H1 (cell line): Measurements from ENCODE around the gene CYP27B1.

Experiments used
- CEBPB ChIP-seq: IDR thresholded peaks from 2 replicates; pipeline ENCODE4 v1.6.1; 2012; ENCODE audit warnings: low read depth, low read length
- GABPA ChIP-seq: IDR thresholded peaks from 2 replicates; pipeline ENCODE4 v1.6.1; 2011; ENCODE audit warnings: mild to moderate bottlenecking, low read length, moderate library complexity, borderline replicate concordance; ENCODE audit not compliant: insufficient read depth
- JUN ChIP-seq: IDR thresholded peaks from 2 replicates; pipeline ENCODE4 v1.6.1; 2011; ENCODE audit warnings: low read depth, mild to moderate bottlenecking, improper control_type of control experiment, low read length
- MAFK ChIP-seq: IDR thresholded peaks from 2 replicates; pipeline ENCODE4 v1.6.1; 2012; ENCODE audit warnings: low read depth, mild to moderate bottlenecking, improper control_type of control experiment, low read length
- NRF1 ChIP-seq: IDR thresholded peaks from 2 replicates; pipeline ENCODE4 v1.6.1; 2011; ENCODE audit warnings: mild to moderate bottlenecking, low read depth, low read length, improper control_type of control experiment
- PHF8 ChIP-seq: fragments of 200-600 bp; sonication (generic); conservative IDR thresholded peaks from 2 replicates; pipeline ENCODE4 v1.7.1; 2012; ENCODE audit warnings: low read depth, mild to moderate bottlenecking, inconsistent platforms, low read length, moderate library complexity
- POLR2A ChIP-seq, 2 experiments: IDR thresholded peaks; 1 replicate in 1 of 2; 2 replicates in 1 of 2; pipeline ENCODE4 v1.6.1; 2011; ENCODE audit warnings: low read depth in 2 of 2, low read length in 2 of 2, mild to moderate bottlenecking in 2 of 2; ENCODE audit errors: control extremely low read depth in 1 of 2
- POLR2AphosphoS5 ChIP-seq: IDR thresholded peaks from 2 replicates; pipeline ENCODE4 v1.6.1; 2011; ENCODE audit warnings: low read depth, low read length
- RBBP5 ChIP-seq: IDR thresholded peaks from 2 replicates; pipeline ENCODE4 v1.7.1; 2012; ENCODE audit warnings: low read depth, mild to moderate bottlenecking, inconsistent platforms, low read length, moderate library complexity, borderline replicate concordance
- RFX5 ChIP-seq: IDR thresholded peaks from 2 replicates; pipeline ENCODE4 v1.6.1; 2011; ENCODE audit warnings: low read depth, low read length, improper control_type of control experiment, borderline replicate concordance
- SIN3A ChIP-seq, 2 experiments: IDR thresholded peaks in 1 of 2; conservative IDR thresholded peaks in 1 of 2; 2 replicates each; pipeline ENCODE4 v1.6.1; 2011 to 2012; ENCODE audit warnings: low read length in 2 of 2, improper control_type of control experiment in 1 of 2, low read depth in 1 of 2, mild to moderate bottlenecking in 1 of 2
- SP1 ChIP-seq: IDR thresholded peaks from 2 replicates; pipeline ENCODE4 v1.6.1; 2011; ENCODE audit warnings: low read depth, low read length
- TF ChIP-seq, protein P1 (sequence below), 3 experiments: IDR thresholded peaks; 1 replicate in 2 of 3; 2 replicates in 1 of 3; pipeline versions ENCODE4 v1.5.1 to v1.6.1; 2011; ENCODE audit warnings: low read length in 3 of 3, mild to moderate bottlenecking in 3 of 3, inconsistent platforms in 2 of 3, low read depth in 1 of 3, moderate library complexity in 1 of 3; ENCODE audit not compliant: insufficient read depth in 1 of 3; ENCODE audit errors: control extremely low read depth in 1 of 3
- TF ChIP-seq, protein P2 (sequence below): IDR thresholded peaks from 2 replicates; pipeline ENCODE4 v1.6.1; 2011; ENCODE audit warnings: low read length, improper control_type of control experiment

DNA sequence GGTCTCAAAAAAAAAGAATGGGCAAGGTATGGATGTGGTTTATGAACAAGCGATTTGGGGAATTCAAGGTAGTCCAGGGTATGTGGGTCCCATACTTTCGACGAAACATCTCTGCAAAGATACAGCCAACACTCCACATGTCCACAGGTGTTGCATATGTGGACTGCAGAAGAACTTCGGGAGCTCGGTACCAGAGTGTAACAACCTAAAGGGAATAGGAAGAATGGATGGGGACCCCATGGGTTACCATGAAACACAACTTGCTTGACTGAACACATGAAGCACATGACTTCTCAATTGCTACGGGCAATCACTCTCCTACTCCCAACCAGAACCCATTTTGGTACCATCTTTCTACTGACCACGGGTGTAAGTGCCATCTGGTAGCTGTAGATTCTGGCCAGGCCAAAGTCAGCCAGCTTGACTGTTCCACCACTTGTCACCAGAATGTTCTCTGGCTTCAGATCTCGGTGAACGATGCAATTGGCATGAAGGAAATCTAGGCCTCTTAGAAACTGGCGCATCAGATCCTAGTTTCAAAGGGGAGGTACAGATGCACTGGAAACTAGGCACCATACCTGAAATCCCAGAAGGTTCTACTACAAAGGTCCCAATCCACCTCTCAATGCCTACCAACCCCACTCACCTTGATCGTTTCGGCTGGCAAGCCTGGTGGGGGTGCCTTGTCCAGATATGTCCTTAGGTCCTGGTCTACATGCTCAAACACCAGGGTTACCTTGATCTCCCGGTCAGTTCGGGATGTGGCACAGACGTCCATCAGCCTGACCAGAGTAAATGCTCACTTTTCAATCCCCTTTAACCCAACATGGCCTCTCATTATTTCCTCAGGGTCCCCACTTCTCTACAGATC, 16.1 kb downstream of the CYP27B1 start:
- TF ChIP-seq JUN (no peak), SP1 (no peak), RBBP5 (no peak), POLR2A (IDR thresholded peaks at IDR 0.05; ENCODE audit: control extremely low read depth in 1 of 2, low read depth in 2 of 2, low read length in 2 of 2) (peak in 1 of 2 experiments; percentile 43; a peak in 1 of 3 replicates), NRF1 (no peak), GABPA (no peak), RFX5 (no peak), POLR2AphosphoS5 (no peak), SIN3A (conservative IDR thresholded peaks at IDR 0.05 in 1 of 2, IDR thresholded peaks at IDR 0.05 in 1 of 2; ENCODE audit: low read depth in 1 of 2, low read length in 2 of 2) (0 out of 4 replicates have a peak, but pooled peaks of 1 of the 2 experiments have one; percentile 6), PHF8 (no peak), CEBPB (no peak), MAFK (no peak)
- TF ChIP-seq, protein P1, sequence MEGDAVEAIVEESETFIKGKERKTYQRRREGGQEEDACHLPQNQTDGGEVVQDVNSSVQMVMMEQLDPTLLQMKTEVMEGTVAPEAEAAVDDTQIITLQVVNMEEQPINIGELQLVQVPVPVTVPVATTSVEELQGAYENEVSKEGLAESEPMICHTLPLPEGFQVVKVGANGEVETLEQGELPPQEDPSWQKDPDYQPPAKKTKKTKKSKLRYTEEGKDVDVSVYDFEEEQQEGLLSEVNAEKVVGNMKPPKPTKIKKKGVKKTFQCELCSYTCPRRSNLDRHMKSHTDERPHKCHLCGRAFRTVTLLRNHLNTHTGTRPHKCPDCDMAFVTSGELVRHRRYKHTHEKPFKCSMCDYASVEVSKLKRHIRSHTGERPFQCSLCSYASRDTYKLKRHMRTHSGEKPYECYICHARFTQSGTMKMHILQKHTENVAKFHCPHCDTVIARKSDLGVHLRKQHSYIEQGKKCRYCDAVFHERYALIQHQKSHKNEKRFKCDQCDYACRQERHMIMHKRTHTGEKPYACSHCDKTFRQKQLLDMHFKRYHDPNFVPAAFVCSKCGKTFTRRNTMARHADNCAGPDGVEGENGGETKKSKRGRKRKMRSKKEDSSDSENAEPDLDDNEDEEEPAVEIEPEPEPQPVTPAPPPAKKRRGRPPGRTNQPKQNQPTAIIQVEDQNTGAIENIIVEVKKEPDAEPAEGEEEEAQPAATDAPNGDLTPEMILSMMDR (IDR thresholded peaks at IDR 0.05; ENCODE audit: control extremely low read depth in 1 of 3, insufficient read depth in 1 of 3, low read depth in 1 of 3, low read length in 3 of 3), result no peak
- TF ChIP-seq, protein P2, sequence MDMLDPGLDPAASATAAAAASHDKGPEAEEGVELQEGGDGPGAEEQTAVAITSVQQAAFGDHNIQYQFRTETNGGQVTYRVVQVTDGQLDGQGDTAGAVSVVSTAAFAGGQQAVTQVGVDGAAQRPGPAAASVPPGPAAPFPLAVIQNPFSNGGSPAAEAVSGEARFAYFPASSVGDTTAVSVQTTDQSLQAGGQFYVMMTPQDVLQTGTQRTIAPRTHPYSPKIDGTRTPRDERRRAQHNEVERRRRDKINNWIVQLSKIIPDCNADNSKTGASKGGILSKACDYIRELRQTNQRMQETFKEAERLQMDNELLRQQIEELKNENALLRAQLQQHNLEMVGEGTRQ, result no peak
